Esophagus squamous epithelium (tissue), 5 donors: ENCODE results near the gene STK11. TPM values are rescaled to one million over a fixed set of nuclear protein-coding genes. Genes with fewer than 3 reads are reported as not detected.

ENCODE experiments used
- DNase-seq: peaks from one replicate; lab custom pipeline; 2025; lab: John Stamatoyannopoulos, UW
- H3K27ac ChIP-seq, 4 donors: fragments of 200-600 bp; sonication (generic); one replicate each; pipeline ENCODE4 v1.5.1; 2016 to 2019; ENCODE audit warnings: mild to moderate bottlenecking in 1 of 4
- H3K27me3 ChIP-seq, 4 donors: fragments of 200-600 bp; sonication (generic); 1 replicate in 3 of 4; 2 replicates in 1 of 4; pipeline versions ENCODE4 v1.5.1 to v1.6.0; 2017 to 2021; ENCODE audit warnings: antibody characterized with exemption in 1 of 4
- H3K36me3 ChIP-seq, 3 donors: fragments of 200-600 bp; sonication (generic); one replicate each; pipeline ENCODE4 v1.5.1; 2016 to 2019
- H3K4me1 ChIP-seq, 3 donors: fragments of 200-600 bp; sonication (generic); one replicate each; pipeline ENCODE4 v1.5.1; 2017 to 2019
- H3K4me3 ChIP-seq, 4 donors: fragments of 200-600 bp; sonication (generic); 1 replicate in 3 of 4; 2 replicates in 1 of 4; pipeline ENCODE4 v1.5.1; 2016 to 2019; ENCODE audit warnings: mild to moderate bottlenecking in 2 of 4, moderate library complexity in 1 of 4
- H3K9me3 ChIP-seq, 3 donors: fragments of 200-600 bp; sonication (generic); one replicate each; pipeline ENCODE4 v1.5.1; 2016 to 2019
- POLR2A ChIP-seq, 4 donors: fragments of 450-650 bp; IDR thresholded peaks; one replicate each; pipeline ENCODE4 v1.6.1; 2017; ENCODE audit warnings: antibody characterized with exemption in 4 of 4, mild to moderate bottlenecking in 4 of 4, moderate library complexity in 3 of 4
- WGBS, 2 donors: methylation state at CpG; one replicate each; pipeline ENCODE4 v1.1.5; 2018; 5-methylcytosine and 5-hydroxymethylcytosine counted together
- intact Hi-C: fragments of 100-400 bp; cut with DNase I; formaldehyde crosslinking; loops from one replicate; pipeline ENCODE4 v1.15.0; 2022
- total RNA-seq, 4 donors: library from RNA; depleted of rRNA; stranded (reverse); fragments of >200 nt; gene quantifications; one replicate each; pipeline ENCODE4 v1.1.0, GENCODE V29; 2016
- TF ChIP-seq, protein P1 (sequence below), 6 experiments: fragments of 450-650 bp in 4 of 6; fragments of 200-600 bp in 2 of 6; sonication (generic) in 2 of 6; IDR thresholded peaks; one replicate each; pipeline ENCODE4 v1.5.1; 2016 to 2019; ENCODE audit warnings: antibody characterized with exemption in 6 of 6, mild to moderate bottlenecking in 4 of 6, moderate library complexity in 4 of 6
- donor health status: DM: yes; HTN: yes; CAD: no.

Gene STK11
- total RNA-seq, 4 donors from 2014 or later = 59.3 to 68.5 (median 61.6) TPM

DNA sequence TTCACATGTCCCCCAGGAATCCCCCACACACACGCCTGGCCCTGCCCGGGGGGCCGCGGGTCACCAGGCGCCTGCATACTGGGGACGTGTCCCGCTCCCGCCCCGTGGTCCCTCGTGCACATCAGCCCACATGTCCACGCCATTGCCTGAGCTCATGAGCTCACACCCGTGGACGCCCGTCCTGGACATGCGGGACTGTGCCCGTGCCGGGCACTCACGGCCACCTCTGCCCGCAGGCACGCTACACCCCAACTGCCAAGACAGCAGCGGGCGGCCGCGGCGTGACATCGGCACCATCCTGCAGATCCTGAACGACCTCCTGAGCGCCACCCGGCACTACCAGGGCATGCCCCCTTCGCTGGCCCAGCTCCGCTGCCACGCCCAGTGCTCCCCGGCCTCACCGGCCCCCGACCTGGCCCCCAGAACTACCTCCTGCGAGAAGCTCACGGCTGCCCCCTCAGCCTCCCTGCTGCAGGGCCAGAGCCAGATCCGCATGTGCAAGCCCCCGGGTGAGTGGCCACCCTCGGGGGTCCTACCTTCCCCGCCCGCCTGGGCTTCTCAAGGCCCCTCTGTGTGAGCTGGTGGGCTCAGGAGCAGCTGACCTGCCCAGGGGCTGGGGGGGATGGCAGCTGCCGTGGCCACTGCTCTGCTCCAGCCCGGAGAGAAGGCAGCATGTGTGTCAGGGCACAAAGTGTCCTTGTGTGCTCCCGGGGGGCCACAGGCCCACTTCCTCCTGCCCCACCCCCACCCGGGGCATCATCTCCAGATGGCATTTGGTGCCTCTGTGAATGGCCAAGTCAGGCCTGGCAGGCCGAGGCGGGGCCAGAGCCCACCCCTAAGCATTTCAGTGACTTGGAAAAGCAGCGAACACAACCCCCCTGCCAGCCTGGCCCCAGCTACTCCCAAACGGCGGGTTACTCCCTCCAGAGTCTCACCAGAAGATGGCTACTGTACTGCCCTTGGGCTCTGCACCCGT, 49.9 kb downstream of the STK11 start:
- Histone ChIP-seq H3K27ac (peak overlapping the region; percentile 98 to 100 (median 100)), H3K36me3 (peaks cover 35 to 69% (median 38%) of the 10 kb centered on the region in 3 donors), H3K27me3 (no peaks in the 10 kb centered on the region), H3K4me3 (no peak overlapping the region), H3K4me1 (peaks cover 73 to 98% (median 81%) of the 10 kb centered on the region in 3 donors), H3K9me3 (no peaks in the 10 kb centered on the region)
- no peak for DNase-seq
- TF ChIP-seq, protein P1, sequence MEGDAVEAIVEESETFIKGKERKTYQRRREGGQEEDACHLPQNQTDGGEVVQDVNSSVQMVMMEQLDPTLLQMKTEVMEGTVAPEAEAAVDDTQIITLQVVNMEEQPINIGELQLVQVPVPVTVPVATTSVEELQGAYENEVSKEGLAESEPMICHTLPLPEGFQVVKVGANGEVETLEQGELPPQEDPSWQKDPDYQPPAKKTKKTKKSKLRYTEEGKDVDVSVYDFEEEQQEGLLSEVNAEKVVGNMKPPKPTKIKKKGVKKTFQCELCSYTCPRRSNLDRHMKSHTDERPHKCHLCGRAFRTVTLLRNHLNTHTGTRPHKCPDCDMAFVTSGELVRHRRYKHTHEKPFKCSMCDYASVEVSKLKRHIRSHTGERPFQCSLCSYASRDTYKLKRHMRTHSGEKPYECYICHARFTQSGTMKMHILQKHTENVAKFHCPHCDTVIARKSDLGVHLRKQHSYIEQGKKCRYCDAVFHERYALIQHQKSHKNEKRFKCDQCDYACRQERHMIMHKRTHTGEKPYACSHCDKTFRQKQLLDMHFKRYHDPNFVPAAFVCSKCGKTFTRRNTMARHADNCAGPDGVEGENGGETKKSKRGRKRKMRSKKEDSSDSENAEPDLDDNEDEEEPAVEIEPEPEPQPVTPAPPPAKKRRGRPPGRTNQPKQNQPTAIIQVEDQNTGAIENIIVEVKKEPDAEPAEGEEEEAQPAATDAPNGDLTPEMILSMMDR (IDR thresholded peaks at IDR 0.05) = no peak
- TF ChIP-seq POLR2A (IDR thresholded peaks at IDR 0.05) = no peak
- intact Hi-C loops = no loop called here
- 53 to 58% methylated on average over 3 to 4 of the region's 52 CpGs for WGBS, 2 donors

DNA sequence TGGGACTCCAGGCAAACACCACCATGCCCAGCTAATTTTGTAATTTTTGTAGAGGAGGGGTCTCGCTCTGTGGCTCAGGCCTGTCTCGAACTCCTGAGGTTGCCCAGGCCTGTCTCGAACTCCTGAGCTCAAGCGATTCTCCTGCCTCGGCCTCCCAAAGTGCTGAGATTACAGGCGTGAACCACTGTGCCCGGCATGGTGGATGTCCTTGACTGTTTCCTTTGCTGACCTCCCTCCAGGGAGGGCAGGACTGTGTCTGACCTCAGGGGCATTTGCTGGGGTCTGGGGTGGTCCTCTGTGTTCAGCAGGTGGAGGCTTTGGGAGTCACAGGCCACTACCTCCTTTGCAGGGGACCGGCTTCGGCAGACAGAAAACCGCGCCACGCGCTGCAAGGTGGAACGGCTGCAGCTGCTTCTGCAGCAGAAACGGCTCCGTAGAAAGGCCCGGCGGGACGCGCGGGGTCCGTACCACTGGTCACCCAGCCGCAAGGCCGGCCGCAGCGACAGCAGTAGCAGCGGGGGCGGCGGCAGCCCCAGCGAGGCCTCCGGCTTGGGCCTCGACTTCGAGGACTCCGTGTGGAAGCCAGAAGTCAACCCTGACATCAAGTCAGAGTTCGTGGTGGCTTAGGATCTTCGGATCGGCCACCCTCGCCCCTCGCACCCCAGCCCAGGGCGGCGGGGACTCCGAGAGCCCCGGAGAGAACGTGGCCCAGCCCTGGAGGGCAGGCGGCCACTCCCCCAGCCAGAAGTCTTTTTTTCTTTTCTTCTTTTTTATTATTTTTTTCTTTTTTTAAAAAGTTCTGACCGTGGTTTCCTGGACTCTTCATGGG, 51.3 kb downstream of the STK11 start:
- WGBS, 2 donors = 48 to 70% methylated on average over 6 to 28 of the region's 46 CpGs
- Histone ChIP-seq H3K36me3 (peaks cover 32 to 55% (median 35%) of the 10 kb centered on the region in 3 donors), H3K4me3 (no peak overlapping the region), H3K9me3 (no peaks in the 10 kb centered on the region), H3K27ac (peak overlapping the region; percentile 43 to 99 (median 98)), H3K27me3 (no peaks in the 10 kb centered on the region), H3K4me1 (peaks cover 79 to 100% (median 86%) of the 10 kb centered on the region in 3 donors)
- no peak for DNase-seq
- no peak for TF ChIP-seq POLR2A (IDR thresholded peaks at IDR 0.05)
- TF ChIP-seq, protein P1 (IDR thresholded peaks at IDR 0.05) = no peak
- intact Hi-C loops = no loop called here

DNA sequence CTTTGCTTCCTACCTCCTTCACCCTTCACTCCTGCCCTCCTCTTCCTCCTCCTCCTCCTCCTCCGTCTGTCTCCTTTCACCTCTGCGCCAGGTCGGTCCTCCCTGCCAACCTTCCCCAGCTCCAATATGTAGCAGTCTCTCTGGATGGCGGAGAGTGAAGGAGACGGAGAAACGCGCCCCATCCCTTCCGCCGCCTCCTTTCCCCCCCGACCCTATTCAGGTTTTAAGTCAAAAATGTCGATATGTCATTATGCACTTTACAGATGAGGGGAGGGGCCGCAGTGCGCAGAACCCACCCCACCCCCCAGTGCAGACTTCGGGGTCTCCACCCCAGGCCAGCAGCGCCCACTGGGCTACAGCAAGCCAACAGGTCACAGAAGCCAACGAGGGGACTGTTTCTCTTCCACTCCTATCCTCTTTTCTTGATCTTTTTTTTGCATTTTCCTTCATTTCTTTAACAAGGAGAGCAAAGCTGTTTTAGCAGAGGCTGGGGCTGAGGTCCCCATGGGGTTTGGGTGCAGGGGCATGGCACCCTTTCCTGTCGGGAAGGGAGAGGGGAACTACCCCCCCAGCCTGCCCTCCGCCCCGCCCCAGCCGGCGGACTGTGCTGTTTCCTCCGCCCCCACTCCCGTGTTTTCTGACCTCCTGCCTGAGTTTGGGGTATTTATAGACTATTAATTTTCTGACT, 52.0 kb downstream of the STK11 start:
- Histone ChIP-seq H3K9me3 (no peaks in the 10 kb centered on the region), H3K4me3 (peak overlapping the region in 1 of 4 donors; percentile 13), H3K27ac (peak overlapping the region; percentile 97 to 99 (median 98)), H3K27me3 (no peaks in the 10 kb centered on the region), H3K4me1 (peaks cover 83 to 100% (median 89%) of the 10 kb centered on the region in 3 donors), H3K36me3 (peaks cover 29 to 52% (median 35%) of the 10 kb centered on the region in 3 donors)
- no peak for DNase-seq
- TF ChIP-seq POLR2A (IDR thresholded peaks at IDR 0.05) = no peak
- TF ChIP-seq, protein P1 (IDR thresholded peaks at IDR 0.05) = no peak
- intact Hi-C loops = no loop called here
- 53 to 58% methylated on average over 17 of the region's 23 CpGs for WGBS, 2 donors

DNA sequence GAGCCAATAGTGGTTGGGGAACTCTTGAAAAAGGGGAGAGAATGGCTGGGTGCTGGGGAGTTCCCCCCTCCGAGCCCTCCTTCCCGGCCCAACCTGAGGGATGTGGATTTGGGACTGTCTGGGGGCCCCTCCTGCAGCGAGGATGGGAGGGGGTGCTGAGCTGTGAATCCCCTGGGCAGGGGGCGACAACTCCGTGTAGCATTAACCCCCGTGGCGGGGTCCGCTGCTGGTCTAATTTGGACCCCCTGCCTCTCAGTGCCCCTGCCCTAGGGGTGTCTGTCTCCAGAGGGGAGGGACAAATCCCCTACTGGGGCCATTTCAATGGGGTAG, 52.5 kb downstream of the STK11 start:
- peaks cover 29 to 52% (median 35%) of the 10 kb centered on the region in 3 donors for H3K36me3 ChIP-seq
- peak overlapping the region in 1 of 4 donors; percentile 13 for H3K4me3 ChIP-seq
- no peaks in the 10 kb centered on the region for H3K9me3 ChIP-seq
- WGBS, 2 donors = 72 to 92% methylated on average over 2 to 8 of the region's 8 CpGs
- H3K4me1 ChIP-seq = peaks cover 88 to 100% (median 89%) of the 10 kb centered on the region in 3 donors
- peak overlapping the region; percentile 97 to 99 (median 98) for H3K27ac ChIP-seq
- intact Hi-C loops = no loop called here
- TF ChIP-seq POLR2A (IDR thresholded peaks at IDR 0.05) = no peak
- TF ChIP-seq, protein P1 (IDR thresholded peaks at IDR 0.05) = no peak
- no peaks in the 10 kb centered on the region for H3K27me3 ChIP-seq
- DNase-seq = no peak
